ENCODE data around the gene CTR9.

The CTR9 gene

GRCh38 chr11:10743354-10744000 lies 7.6 kb upstream of the CTR9 start:
- DNase-seq: peak; percentile 24

DNA sequence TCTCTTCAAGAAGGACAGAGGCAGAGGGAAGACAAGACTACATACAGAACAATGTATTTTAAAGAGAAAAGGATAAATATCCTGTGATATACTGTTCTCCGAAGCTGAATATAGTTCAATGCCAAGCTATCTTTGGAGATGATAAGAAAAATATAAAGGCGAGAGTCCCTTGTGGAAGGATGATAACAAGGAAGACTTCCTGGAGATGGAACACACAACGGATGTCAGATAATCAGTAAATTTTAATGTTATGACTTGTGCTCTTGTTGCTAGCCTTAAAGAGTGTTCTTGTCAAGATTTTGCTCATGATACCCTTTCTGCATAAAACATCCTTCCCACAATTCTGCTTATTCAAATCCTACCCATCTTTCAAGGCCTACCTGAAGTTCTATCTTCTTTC lies 6.8 kb upstream of the CTR9 start:
- DNase-seq: no peak

DNA sequence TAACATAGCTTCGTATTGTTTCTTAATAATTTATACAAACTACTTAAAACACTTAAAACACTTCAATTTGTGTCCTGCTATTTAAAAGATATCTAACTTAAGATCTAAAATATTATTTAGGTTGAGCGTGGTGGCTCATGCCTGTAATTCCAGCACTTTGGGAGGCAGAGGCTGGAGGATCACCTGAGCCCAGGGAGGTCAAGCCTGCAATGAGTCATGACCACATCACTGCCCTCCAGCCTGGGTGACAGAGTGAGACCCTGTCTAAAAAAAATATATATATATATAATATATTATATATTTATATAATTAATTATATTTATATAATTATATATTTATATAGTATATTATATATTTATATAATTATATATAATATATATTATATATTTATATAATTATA lies 4.2 kb upstream of the CTR9 start:
- no peak for DNase-seq

DNA sequence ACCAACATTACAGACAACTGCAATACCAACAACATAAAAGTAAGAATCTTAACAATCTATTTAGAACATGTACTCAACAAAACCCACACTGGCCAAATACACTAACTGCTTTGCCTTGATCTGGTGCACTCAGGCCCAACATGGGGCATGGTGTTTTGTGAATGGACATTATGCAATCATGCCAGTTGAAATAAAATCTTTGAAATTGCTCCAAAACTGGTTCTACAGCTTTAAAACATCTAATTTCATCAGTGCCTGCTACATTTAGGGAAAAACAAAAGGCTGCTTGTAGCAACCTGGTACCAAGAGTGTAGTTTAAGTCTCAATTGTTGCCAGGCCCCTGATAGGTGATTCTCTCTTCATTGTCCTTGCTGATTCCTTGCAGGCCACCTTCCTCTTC lies 3.3 kb upstream of the CTR9 start:
- DNase-seq: no peak

DNA sequence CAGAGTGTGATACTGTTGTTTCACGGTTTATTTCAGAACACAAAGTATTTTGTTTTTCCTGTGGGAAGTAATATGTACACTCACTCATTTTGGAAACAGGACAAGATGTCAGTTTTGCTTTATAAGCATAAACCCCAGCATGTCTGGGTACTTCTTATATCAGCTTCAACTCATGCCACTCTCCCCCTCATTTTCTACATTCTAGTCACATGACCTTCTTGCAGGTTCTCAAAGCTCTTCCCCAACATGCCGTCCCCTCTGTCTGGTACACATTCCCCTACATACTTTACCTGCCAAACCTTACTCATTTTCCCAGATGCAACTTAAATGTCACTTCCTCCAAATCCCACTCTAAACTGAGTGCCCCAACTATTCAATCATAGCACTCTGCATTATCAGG lies 1.6 kb upstream of the CTR9 start:
- no peak for DNase-seq

- DNase-seq: no peak
Measured at GRCh38 chr11:10751581-10751940, 515 bp downstream of the CTR9 start.

GRCh38 chr11:10752061-10752460 lies 1.0 kb downstream of the CTR9 start:
- DNase-seq: no peak

GRCh38 chr11:10752486-10752885 lies 1.4 kb downstream of the CTR9 start:
- no peak for DNase-seq

- DNase-seq: no peak
Measured at GRCh38 chr11:10758957-10759356, 7.9 kb downstream of the CTR9 start.

- DNase-seq: no peak
Measured at GRCh38 chr11:10761085-10761698, 10.1 kb downstream of the CTR9 start.

GRCh38 chr11:10762185-10762584 lies 11.1 kb downstream of the CTR9 start:
- no peak for DNase-seq

DNA sequence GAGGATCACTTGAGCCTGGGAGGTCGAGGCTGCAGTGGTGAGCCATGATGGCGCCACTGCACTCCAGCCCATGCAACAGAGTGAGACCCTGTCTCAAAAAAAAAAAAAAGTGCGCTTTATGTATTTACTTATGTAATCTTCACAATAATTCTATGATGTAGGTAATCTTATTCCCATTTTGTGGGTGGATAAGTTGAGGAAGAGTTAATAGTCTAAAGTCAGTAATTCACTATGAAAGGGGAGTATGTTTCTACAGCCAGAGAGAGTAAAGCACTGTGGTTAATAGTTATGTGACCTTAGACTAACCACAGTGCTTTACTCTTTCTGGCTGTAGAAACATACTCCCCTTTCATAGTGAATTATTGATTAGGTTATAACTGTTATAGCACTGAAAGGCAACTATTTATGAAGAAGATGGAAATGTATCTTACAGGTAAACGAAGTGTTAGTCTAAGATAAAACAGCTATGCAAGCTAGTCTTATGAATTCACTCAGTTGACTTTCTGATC lies 11.9 kb downstream of the CTR9 start:
- DNase-seq: no peak

DNA sequence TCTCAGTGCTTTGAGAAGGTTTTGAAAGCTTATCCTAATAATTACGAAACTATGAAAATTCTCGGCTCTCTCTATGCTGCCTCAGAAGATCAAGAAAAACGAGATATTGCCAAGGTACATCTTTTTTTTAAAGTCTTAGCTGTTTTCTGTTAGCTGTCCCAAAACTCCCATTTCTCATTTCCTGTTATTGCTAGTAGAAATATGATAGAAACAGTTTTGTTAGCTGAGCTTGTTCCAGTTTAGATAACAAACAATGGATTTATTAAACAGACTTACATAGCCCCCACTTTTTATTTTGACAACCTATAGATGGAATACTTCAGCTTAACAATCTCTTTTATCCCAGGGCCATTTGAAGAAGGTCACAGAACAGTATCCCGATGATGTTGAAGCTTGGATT lies 12.7 kb downstream of the CTR9 start:
- DNase-seq: no peak

- no peak for DNase-seq
Measured at GRCh38 chr11:10764412-10764811, 13.4 kb downstream of the CTR9 start.

DNA sequence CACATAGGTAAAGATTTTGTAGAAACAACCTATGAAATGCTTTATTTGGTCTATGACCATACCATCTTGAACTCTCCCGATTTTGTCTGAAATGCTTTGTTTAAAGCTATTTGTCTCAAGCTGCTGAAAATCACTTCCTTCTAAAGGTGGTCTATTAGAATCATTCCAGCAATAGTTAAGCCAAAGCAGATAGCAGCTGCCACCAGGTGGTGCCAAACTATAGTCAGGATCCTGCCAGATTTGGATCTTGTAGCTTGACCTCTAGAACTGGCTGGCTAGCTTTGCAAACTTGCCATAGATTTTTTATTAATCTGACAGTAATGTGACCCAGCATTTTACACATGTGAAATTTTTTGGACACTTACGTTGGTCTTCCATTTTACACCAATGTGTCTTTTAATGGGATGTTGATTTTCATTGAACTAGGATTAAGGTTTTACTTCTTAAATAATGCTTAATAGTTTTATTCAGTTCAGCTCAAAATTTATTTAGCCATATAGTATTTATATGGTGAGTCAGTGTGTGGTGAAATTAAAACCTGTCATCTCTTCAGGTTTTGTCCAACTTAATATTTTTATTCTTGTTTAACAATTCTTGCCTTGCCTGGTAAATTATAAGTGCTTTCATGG lies 19.7 kb downstream of the CTR9 start:
- DNase-seq: no peak

- no peak for DNase-seq
Measured at GRCh38 chr11:10771457-10771856, 20.4 kb downstream of the CTR9 start.

GRCh38 chr11:10774811-10775210 lies 23.8 kb downstream of the CTR9 start:
- DNase-seq: no peak

GRCh38 chr11:10777393-10777793 lies 26.3 kb downstream of the CTR9 start:
- DNase-seq: no peak

- DNase-seq: no peak
Measured at GRCh38 chr11:10777806-10778205, 26.8 kb downstream of the CTR9 start.

DNA sequence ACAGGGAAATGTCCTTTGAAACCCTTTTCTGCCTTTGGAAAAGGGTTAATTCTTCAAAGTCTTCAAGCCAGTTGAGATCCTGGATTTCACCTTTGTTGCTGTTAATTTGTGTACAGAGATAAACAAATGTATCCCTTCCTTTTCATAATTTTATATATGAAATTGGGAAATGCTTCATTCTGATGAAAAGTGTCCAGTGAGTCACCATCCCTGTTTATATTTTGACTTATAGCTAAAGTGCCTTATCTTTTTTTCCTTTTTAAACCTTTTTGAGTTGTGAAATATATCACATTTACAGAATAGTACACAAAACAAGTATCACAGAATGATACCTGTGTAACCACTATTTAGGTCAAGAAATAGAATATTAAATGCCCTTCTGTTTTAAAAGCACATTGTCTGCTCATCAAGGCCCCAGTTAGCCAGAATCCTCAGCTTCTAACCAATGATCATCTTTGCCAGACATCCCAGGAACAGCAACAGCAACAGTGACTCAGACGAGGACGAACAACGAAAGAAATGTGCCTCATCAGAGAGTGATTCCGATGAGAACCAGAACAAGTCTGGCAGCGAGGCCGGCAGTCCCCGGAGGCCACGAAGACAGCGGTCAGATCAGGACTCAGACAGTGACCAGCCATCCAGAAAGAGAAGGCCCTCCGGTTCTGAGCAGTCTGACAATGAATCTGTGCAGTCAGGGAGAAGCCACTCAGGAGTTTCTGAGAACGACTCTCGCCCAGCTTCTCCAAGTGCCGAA lies 27.3 kb downstream of the CTR9 start:
- DNase-seq: no peak

GRCh38 chr11:10779086-10779485 lies 28.0 kb downstream of the CTR9 start:
- DNase-seq: no peak

DNA sequence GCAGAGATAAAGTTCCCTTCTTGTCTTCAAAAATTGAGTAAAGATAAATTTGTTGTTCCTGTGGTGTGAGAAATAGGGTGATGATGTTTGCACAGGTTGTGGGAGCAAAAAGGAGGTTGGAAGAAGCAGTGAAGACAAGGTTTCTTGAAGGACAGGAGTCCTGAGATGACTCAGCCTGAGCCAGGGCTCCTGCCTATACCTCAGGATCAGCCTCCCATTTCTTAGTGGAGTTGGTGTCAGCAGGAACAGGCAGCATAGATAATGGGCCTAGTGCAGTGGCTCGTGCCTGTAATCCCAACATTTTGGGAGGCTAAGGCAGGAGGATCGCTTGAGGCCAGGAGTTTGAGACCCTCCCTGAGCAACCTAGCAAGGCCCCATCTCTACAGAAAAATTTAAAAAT lies 29.0 kb downstream of the CTR9 start:
- DNase-seq: no peak

DNA sequence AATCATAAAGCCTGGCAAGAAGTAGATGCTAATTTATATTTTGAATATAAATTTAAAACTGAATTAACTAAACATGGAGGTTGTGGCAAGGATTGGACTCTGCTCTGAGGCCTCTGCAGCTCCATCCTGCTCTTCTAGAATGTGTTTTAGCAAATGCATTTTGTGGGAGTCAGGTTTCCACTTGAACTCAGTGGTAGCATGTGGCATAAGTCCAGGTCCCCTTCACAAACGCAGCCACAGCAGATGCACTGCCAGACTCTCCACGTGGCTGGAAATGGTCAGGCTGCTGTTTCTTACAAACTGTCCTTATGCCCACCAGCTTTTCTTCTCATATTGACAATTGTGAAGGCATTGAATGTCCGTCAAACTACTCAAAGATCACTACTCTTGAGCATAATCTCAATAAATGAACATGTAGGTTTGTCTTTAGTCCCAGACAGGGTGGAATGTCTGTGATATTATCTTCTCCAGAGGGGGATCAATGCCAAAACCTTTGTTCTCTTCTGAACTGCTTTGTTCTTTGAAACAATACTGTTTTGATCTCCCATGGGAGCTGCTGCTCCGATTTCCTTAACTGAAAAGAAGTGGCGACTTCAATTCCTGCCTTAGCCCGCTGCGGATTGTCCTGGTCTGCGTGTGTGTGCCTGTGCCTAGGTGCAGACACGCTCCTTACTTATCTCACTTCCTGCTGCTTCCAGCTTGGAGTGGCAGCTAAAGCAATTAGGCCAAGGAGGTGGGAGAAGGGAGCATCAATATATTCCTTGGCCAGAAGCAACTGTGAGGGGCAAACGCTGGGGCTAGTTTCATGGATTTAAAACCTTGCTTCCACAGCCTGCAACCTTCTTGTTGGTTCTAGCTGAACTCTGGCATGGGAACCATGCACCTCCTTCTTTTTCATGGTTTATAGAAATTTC lies 33.4 kb downstream of the CTR9 start:
- DNase-seq: no peak
